ENCODE measurements around the gene ADGRB2.

The ADGRB2 gene

GRCh38 chr1:31688233-31688918, 75.8 kb downstream of the ADGRB2 start:
- Histone ChIP-seq H3K9me3 (ENCODE audit: control insufficient read depth, low read depth, low read length) (no peaks in the 10 kb centered on the region), H3K4me3 (ENCODE audit: low read length) (no peak overlapping the region), H3K36me3 (ENCODE audit: control insufficient read depth, low read depth, low read length) (no peaks in the 10 kb centered on the region), H3K27ac (ENCODE audit: low read length) (no peak overlapping the region), H3K4me1 (ENCODE audit: control insufficient read depth, low read depth, low read length) (no peaks in the 10 kb centered on the region), H3K9ac (ENCODE audit: low read length) (no peak overlapping the region), H3K27me3 (ENCODE audit: control insufficient read depth, insufficient read depth, low read length) (no peaks in the 10 kb centered on the region)

GRCh38 chr1:31687601-31688000, 76.5 kb downstream of the ADGRB2 start:
- no peaks in the 10 kb centered on the region for H3K4me1 ChIP-seq (ENCODE audit: control insufficient read depth, low read depth, low read length)
- no peaks in the 10 kb centered on the region for H3K36me3 ChIP-seq (ENCODE audit: control insufficient read depth, low read depth, low read length)
- no peaks in the 10 kb centered on the region for H3K9me3 ChIP-seq (ENCODE audit: control insufficient read depth, low read depth, low read length)
- no peak overlapping the region for H3K9ac ChIP-seq (ENCODE audit: low read length)
- H3K4me3 ChIP-seq (ENCODE audit: low read length): no peak overlapping the region
- H3K27me3 ChIP-seq (ENCODE audit: control insufficient read depth, insufficient read depth, low read length): no peaks in the 10 kb centered on the region
- H3K27ac ChIP-seq (ENCODE audit: low read length): no peak overlapping the region

GRCh38 chr1:31685795-31686194, 78.3 kb downstream of the ADGRB2 start:
- H3K4me3 ChIP-seq (ENCODE audit: low read length): no peak overlapping the region

GRCh38 chr1:31683997-31684396, 80.1 kb downstream of the ADGRB2 start:
- Histone ChIP-seq H3K9me3 (ENCODE audit: control insufficient read depth, low read depth, low read length) (no peaks in the 10 kb centered on the region), H3K27me3 (ENCODE audit: control insufficient read depth, insufficient read depth, low read length) (no peaks in the 10 kb centered on the region), H3K9ac (ENCODE audit: low read length) (no peak overlapping the region), H3K4me3 (ENCODE audit: low read length) (no peak overlapping the region), H3K27ac (ENCODE audit: low read length) (no peak overlapping the region), H3K36me3 (ENCODE audit: control insufficient read depth, low read depth, low read length) (no peaks in the 10 kb centered on the region), H3K4me1 (ENCODE audit: control insufficient read depth, low read depth, low read length) (no peaks in the 10 kb centered on the region)

More at GRCh38 chr1:31685795-31686194, 78.3 kb downstream of the ADGRB2 start:
- H3K27me3 ChIP-seq (ENCODE audit: control insufficient read depth, insufficient read depth, low read length): no peaks in the 10 kb centered on the region
- no peak overlapping the region for H3K9ac ChIP-seq (ENCODE audit: low read length)
- no peaks in the 10 kb centered on the region for H3K9me3 ChIP-seq (ENCODE audit: control insufficient read depth, low read depth, low read length)
- no peaks in the 10 kb centered on the region for H3K36me3 ChIP-seq (ENCODE audit: control insufficient read depth, low read depth, low read length)
- H3K27ac ChIP-seq (ENCODE audit: low read length): no peak overlapping the region
- no peaks in the 10 kb centered on the region for H3K4me1 ChIP-seq (ENCODE audit: control insufficient read depth, low read depth, low read length)

GRCh38 chr1:31681415-31681814, 82.7 kb downstream of the ADGRB2 start:
- no peaks in the 10 kb centered on the region for H3K4me1 ChIP-seq (ENCODE audit: control insufficient read depth, low read depth, low read length)
- H3K36me3 ChIP-seq (ENCODE audit: control insufficient read depth, low read depth, low read length): no peaks in the 10 kb centered on the region
- no peak overlapping the region for H3K27ac ChIP-seq (ENCODE audit: low read length)
- H3K27me3 ChIP-seq (ENCODE audit: control insufficient read depth, insufficient read depth, low read length): no peaks in the 10 kb centered on the region
- no peak overlapping the region for H3K9ac ChIP-seq (ENCODE audit: low read length)
- no peaks in the 10 kb centered on the region for H3K9me3 ChIP-seq (ENCODE audit: control insufficient read depth, low read depth, low read length)
- no peak overlapping the region for H3K4me3 ChIP-seq (ENCODE audit: low read length)

GRCh38 chr1:31679676-31680230, 84.4 kb downstream of the ADGRB2 start:
- no peaks in the 10 kb centered on the region for H3K36me3 ChIP-seq (ENCODE audit: control insufficient read depth, low read depth, low read length)
- no peak overlapping the region for H3K27ac ChIP-seq (ENCODE audit: low read length)
- no peak overlapping the region for H3K4me3 ChIP-seq (ENCODE audit: low read length)
- H3K9me3 ChIP-seq (ENCODE audit: control insufficient read depth, low read depth, low read length): no peaks in the 10 kb centered on the region
- H3K27me3 ChIP-seq (ENCODE audit: control insufficient read depth, insufficient read depth, low read length): no peaks in the 10 kb centered on the region
- H3K4me1 ChIP-seq (ENCODE audit: control insufficient read depth, low read depth, low read length): no peaks in the 10 kb centered on the region
- H3K9ac ChIP-seq (ENCODE audit: low read length): no peak overlapping the region

GRCh38 chr1:31679091-31679490, 85.0 kb downstream of the ADGRB2 start:
- H3K27ac ChIP-seq (ENCODE audit: low read length): no peak overlapping the region
- H3K27me3 ChIP-seq (ENCODE audit: control insufficient read depth, insufficient read depth, low read length): no peaks in the 10 kb centered on the region
- no peaks in the 10 kb centered on the region for H3K36me3 ChIP-seq (ENCODE audit: control insufficient read depth, low read depth, low read length)
- no peak overlapping the region for H3K4me3 ChIP-seq (ENCODE audit: low read length)
- no peaks in the 10 kb centered on the region for H3K4me1 ChIP-seq (ENCODE audit: control insufficient read depth, low read depth, low read length)
- no peaks in the 10 kb centered on the region for H3K9me3 ChIP-seq (ENCODE audit: control insufficient read depth, low read depth, low read length)
- H3K9ac ChIP-seq (ENCODE audit: low read length): no peak overlapping the region

GRCh38 chr1:31678681-31679080, 85.5 kb downstream of the ADGRB2 start:
- Histone ChIP-seq H3K27me3 (ENCODE audit: control insufficient read depth, insufficient read depth, low read length) (no peaks in the 10 kb centered on the region), H3K4me1 (ENCODE audit: control insufficient read depth, low read depth, low read length) (no peaks in the 10 kb centered on the region), H3K4me3 (ENCODE audit: low read length) (no peak overlapping the region), H3K36me3 (ENCODE audit: control insufficient read depth, low read depth, low read length) (no peaks in the 10 kb centered on the region), H3K9me3 (ENCODE audit: control insufficient read depth, low read depth, low read length) (no peaks in the 10 kb centered on the region), H3K9ac (ENCODE audit: low read length) (no peak overlapping the region), H3K27ac (ENCODE audit: low read length) (no peak overlapping the region)

- Histone ChIP-seq H3K9me3 (ENCODE audit: control insufficient read depth, low read depth, low read length) (no peaks in the 10 kb centered on the region), H3K9ac (ENCODE audit: low read length) (no peak overlapping the region), H3K4me3 (ENCODE audit: low read length) (no peak overlapping the region), H3K27me3 (ENCODE audit: control insufficient read depth, insufficient read depth, low read length) (no peaks in the 10 kb centered on the region), H3K27ac (ENCODE audit: low read length) (no peak overlapping the region), H3K36me3 (ENCODE audit: control insufficient read depth, low read depth, low read length) (no peaks in the 10 kb centered on the region), H3K4me1 (ENCODE audit: control insufficient read depth, low read depth, low read length) (no peaks in the 10 kb centered on the region)
Observed at GRCh38 chr1:31677949-31678348, 86.2 kb downstream of the ADGRB2 start.

- Histone ChIP-seq H3K9me3 (ENCODE audit: control insufficient read depth, low read depth, low read length) (no peaks in the 10 kb centered on the region), H3K27ac (ENCODE audit: low read length) (no peak overlapping the region), H3K4me1 (ENCODE audit: control insufficient read depth, low read depth, low read length) (no peaks in the 10 kb centered on the region), H3K36me3 (ENCODE audit: control insufficient read depth, low read depth, low read length) (no peaks in the 10 kb centered on the region), H3K4me3 (ENCODE audit: low read length) (no peak overlapping the region), H3K27me3 (ENCODE audit: control insufficient read depth, insufficient read depth, low read length) (no peaks in the 10 kb centered on the region), H3K9ac (ENCODE audit: low read length) (no peak overlapping the region)
Observed at GRCh38 chr1:31677401-31677800, 86.7 kb downstream of the ADGRB2 start.
